Jurkat, Clone E6-1 (cell line): ENCODE data around the gene POU3F1.

Source experiments
- DNase-seq: peaks from one replicate; pipeline ENCODE4 v3.0.0-alpha.2; 2011; ENCODE audit warnings: low read depth, low spot score
- H3K4me3 ChIP-seq: 2 replicates; pipeline ENCODE4 v1.5.1; 2011; ENCODE audit warnings: mild to moderate bottlenecking, low read length, control low read depth, moderate library complexity

The POU3F1 gene

DNA sequence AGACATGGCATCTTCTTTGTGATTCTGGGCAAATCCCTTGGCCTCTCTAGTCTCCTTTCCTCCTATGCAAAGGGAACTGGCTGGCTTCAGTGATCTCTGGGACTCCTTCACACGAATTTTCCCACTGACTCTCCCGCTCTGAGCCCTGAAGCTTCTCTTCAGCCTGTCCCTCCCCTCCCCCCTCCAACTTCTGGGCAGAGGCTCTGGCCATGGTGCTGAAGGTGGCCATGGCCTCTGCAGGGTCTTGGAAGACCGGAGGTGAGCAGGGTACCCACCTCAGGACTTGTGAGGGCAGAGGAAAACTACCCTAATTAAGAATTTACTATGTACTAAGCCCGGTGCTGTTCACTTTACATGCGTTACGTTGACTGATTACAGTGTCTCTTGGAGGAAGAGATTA, 29.4 kb upstream of the POU3F1 start:
- no peak overlapping the region for H3K4me3 ChIP-seq
- no peak for DNase-seq

GRCh38 chr1:38075191-38075590, 28.6 kb upstream of the POU3F1 start:
- no peak overlapping the region for H3K4me3 ChIP-seq
- no peak for DNase-seq

- no peak overlapping the region for H3K4me3 ChIP-seq
- no peak for DNase-seq
Observed at GRCh38 chr1:38074302-38074677, 27.7 kb upstream of the POU3F1 start.

- no peak for DNase-seq
- H3K4me3 ChIP-seq = no peak overlapping the region
Observed at GRCh38 chr1:38073534-38074301, 27.1 kb upstream of the POU3F1 start.

GRCh38 chr1:38072858-38073257, 26.3 kb upstream of the POU3F1 start:
- no peak for DNase-seq
- H3K4me3 ChIP-seq = no peak overlapping the region

- peak; percentile 28 for DNase-seq
- no peak overlapping the region for H3K4me3 ChIP-seq
Observed at GRCh38 chr1:38071312-38072256, 25.0 kb upstream of the POU3F1 start.

- H3K4me3 ChIP-seq = no peak overlapping the region
- DNase-seq = no peak
Observed at GRCh38 chr1:38068980-38069340, 22.4 kb upstream of the POU3F1 start.

- DNase-seq = no peak
- H3K4me3 ChIP-seq = no peak overlapping the region
Observed at GRCh38 chr1:38068220-38068979, 21.8 kb upstream of the POU3F1 start.

- no peak for DNase-seq
- no peak overlapping the region for H3K4me3 ChIP-seq
Observed at GRCh38 chr1:38064197-38064903, 17.8 kb upstream of the POU3F1 start.

DNA sequence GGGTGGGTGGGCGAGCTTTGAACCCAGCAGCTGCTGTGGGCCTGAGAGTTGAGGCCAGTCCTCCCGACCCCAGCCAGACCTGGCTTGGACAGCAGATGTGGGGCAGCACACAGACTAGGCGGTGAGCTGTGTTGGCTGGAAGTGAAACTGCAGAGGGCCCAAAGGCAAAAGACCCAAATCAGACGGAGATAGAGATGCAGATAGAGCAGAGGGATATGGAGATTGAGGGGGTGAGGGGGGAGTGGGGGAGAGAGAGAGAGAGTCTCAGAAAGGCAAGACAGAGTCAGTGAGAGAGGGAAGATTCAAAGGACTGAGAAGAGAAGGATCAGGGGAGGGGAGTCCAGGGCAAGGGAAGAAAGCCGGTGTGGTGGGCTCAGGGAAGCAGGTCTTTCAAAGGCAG, 17.0 kb upstream of the POU3F1 start:
- DNase-seq = no peak
- H3K4me3 ChIP-seq = no peak overlapping the region

DNA sequence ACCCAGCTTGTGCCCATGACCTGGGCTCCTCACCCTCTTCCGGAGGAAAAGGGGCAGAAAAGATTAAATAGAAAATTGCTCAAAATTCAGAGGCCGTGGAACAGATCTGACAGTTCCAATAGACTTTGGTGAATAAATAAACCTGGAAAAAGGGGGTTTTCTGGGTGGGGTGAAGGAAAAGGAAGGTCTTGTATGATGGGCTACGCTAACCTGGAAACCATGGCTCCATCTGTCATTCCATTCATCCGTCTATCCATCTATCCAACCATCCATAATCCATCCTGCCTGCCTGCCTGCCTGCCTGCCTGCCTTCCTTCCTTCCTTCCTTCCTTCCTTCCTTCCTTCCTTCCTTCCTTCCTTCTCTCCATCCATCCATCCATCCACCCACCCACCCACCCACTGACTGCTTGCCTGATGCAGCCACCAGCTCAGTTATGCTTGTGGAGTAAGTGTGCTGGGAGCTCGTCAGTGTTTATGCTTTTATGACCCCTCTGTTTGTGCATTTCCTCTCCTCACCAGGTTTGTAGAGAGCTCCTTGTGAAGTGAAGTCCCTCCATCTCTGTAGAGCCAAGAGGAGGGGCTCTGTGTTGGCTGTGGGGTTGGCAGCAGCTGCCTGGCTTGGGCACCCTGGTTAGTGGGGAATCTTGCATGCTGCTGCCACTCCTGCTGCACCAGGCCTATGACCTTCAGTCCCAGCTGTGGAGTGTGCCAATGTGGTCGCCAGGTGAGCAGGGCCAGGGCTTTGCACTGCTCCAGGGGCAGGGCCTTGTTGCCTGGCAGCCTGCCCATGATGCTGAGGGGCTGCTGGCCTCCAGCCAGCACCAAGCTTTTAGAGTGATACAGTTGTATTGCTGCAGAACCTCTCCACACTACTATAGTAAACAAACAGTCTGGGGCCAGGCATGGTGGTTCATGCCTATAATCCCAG, 16.0 kb upstream of the POU3F1 start:
- no peak for DNase-seq

GRCh38 chr1:38061883-38062328, 15.3 kb upstream of the POU3F1 start:
- DNase-seq = no peak
- no peak overlapping the region for H3K4me3 ChIP-seq

More for the DNA sequence above, 16.0 kb upstream of the POU3F1 start:
- H3K4me3 ChIP-seq = no peak overlapping the region

DNA sequence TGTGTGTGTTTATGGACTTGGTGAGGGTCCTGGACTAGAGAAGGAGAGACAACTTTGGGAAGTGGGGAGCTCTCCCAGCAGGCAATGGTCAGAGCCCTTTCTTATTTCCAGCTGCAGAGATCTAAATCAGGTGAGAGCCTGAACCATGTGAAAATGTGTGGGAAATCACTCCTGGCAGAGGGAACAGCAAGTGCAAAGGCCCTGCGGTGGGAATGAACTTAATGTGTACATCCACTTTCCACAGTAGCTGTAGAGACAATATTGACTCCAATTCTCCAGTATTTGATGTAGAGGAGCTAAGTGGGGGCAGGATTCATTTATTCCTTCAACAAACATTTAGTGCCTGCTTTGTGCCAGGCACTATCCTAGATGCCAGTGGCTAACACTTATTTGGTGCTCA, 14.7 kb upstream of the POU3F1 start:
- no peak overlapping the region for H3K4me3 ChIP-seq
- no peak for DNase-seq

DNA sequence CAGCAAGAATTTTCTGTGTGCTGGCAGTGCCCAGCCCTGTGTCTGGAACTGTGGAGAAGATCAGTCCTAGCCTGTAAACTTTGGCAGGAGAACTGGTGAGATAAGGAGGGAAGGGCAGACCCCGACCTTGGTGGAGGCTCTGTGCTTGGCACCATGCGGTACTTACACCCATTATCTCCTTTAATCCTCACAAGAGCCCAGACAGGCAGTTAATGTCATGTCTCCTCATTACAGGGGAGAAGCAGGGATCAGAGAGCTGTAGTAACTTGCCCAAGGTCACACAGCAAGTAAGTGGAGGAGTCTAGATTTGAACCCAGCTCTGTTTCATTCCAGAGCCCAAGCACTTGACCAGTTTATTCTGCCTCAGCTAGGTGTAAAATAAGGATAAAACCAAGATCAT, 13.9 kb upstream of the POU3F1 start:
- no peak for DNase-seq
- no peak overlapping the region for H3K4me3 ChIP-seq

- no peak overlapping the region for H3K4me3 ChIP-seq
- DNase-seq = no peak
Observed at GRCh38 chr1:38059635-38060250, 13.2 kb upstream of the POU3F1 start.

DNA sequence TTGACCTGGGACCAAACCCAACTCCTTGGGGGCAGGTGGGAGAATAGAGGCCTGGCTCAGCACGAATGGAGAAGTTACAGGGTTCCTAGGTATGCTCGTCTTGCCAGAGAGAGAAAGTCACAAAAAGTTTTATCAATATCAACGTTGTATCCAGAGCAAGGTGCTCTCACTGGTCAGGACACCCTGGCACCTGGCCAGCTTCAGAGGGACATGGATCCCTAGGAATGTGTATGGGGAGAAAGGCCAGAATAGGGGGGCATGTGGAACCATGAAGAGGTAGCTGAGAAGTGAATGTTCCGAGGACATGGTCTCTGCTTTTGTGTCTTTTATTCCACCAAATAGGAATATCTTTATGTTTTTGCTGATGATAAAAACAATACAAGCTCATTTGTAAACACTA, 9.4 kb upstream of the POU3F1 start:
- H3K4me3 ChIP-seq = no peak overlapping the region
- no peak for DNase-seq

- DNase-seq = no peak
- no peak overlapping the region for H3K4me3 ChIP-seq
Observed at GRCh38 chr1:38055398-38055797, 8.8 kb upstream of the POU3F1 start.
